NCI-H2227 (cell line): ENCODE data around the gene GLYATL1.

Source experiments
- DNase-seq: peaks from one replicate; lab custom pipeline; 2025; ENCODE audit not compliant: unreplicated experiment; lab: John Stamatoyannopoulos, UW

Gene GLYATL1, protein sequence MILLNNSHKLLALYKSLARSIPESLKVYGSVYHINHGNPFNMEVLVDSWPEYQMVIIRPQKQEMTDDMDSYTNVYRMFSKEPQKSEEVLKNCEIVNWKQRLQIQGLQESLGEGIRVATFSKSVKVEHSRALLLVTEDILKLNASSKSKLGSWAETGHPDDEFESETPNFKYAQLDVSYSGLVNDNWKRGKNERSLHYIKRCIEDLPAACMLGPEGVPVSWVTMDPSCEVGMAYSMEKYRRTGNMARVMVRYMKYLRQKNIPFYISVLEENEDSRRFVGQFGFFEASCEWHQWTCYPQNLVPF

DNA sequence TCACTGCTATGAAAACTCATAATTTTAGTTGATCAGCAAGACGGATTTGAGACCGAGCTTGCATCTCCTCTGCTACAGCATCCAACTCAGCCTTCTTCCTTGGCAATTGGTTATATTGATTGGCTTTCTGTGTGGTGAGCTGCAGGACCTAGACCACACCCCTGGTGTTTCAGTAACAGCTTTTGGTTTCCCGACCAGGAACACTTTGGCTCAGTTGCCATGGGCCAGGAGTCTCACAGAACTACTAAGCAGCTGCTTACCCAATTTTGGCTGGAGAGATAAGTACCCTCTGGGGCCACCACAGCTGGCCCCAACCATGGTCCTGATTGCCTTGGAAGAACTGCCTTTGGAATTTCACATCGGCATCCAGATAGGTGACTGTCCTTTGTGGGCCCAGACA, at the start of gene GLYATL1:
Gene GLYATL1, plus strand, starts transcription at position 212 of the 400 bp plus-strand sequence. CDS start 7,600 bp downstream, outside the sequence.
- no peak for DNase-seq

DNA sequence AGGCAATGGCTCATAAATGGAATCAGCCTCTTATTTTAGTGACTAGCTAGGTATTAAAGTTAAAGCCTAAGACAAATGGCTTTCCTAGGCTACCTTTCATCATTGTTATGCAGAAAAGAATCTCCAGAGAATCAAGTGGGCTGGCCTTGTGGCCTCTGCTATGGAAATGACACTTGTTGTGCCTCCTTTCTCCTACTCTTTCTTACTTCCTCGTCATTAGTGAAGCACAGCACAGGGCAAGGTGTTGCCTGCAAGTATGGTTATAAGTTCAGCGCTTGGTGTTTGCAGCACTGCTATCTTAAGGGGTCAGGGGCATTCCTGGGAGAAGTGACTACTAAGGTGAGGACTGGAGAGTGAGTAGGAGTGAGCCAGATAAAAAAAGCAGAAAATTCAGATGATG, 45.4 kb upstream of the GLYATL1 start:
- DNase-seq = no peak

DNA sequence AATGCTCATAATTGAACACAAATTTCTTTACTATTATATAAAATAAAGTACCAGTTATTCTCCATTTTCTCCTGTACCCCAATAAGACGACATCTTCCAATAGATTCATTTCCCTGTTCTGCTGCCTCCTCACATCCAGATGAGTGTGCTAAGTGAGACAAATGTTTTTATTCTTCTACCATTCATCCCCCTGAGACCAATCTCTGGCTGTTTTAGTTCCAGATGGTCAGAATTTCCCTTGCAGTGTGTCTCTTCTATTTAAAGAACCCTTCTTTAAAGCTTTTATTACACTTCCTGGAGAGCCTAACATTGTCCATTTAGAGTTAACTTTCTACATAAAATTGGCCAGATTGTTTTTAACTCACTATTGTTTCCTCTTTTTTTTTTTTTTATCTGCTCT, 41.2 kb upstream of the GLYATL1 start:
- DNase-seq = no peak

DNA sequence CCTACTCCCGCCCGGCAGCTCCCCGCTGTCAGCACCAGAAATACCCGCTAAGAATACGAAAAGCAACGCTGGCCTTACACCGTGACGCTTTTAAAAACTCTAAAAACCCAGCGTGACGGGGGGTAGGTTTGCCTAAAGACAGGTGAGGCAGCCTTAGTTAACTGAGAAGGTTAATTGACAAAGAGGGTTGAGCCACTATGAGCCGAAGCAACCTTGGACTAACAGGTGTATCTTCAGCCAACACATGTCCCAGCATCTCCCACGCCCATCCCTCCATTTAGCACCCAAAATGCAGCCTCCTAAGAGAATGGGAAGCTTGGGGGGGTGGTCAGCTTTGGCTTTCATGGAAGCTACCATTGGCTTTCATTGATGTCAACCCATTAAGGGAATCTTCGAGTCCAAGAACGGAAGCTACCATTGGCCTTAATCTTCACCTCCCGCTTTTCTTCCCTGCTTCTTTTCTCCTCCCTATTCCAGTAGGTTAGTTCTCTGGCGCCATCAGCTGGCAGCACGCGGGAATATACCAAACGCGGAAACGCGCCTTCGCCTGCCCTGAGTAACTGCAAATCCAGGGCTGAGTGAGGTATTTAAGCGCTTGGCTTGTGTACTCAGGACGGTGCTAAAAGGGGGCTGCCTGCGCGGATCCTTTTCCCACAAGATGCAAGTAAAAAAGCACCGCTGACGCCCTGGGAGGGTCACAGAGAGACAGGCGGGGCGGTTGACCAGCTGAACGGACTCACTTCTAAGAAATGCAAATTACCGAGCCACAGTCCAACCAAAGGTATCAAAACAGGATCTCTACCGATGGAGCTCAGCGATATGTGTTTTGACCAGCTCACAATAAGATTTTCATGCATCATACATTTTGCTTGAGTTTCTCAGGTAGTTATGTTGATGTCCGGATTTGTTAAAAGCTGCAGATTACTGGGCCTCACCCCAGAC, 38.5 kb upstream of the GLYATL1 start:
- peak; percentile 97 for DNase-seq

DNA sequence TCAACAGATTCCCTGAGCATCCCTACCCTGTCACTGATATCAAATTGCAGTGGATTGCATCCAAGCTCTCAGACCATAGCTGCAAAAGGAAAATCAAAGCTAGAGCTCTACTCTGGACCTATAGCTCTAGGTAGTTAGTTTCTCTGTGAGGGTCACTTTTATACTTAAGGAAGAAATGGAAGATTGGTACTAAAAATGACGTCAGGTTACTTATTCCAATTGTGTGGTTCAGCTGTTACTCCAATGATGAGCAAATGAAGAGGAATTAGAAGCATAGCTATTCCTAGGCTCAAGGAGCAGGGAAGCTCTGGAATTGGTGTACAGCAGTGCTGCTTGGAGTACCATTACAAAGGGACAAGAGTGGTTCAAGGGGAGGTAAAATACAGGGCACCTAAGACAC, 36.4 kb upstream of the GLYATL1 start:
- DNase-seq = no peak

DNA sequence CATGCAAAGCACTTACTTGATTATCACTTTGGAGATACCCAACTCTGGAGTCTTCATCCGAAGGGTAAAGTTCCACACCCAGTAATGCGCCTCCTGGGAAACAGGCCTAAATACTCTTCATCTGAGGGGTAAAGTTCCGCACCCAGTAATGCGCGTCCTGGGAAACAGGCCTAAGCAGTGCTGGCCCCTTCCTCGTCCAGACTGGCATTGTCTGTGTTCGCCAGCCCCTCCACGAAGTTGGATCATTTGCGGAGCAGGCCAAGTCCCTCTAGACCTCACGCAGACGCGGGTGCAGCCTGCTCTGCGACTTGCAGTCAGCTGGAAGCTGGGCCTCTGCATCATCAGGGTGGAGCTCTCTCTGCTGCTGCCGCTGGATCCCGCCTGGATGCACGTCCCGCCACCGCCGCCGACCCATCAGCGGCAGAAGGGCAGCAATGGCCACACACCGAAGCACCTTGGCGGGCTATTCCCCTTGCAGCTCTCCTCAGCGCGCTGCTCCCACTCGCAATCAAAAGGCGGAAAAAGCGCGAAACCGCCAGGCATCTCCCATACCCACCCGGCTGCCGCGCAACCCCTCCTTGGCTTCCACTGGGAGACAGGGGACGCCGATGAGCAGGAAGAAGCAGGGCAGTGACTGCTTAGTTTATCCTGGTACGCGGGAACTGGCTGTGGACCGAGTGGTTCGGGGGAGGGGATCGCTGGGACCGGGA, 34.1 kb upstream of the GLYATL1 start:
- peak; percentile 82 for DNase-seq

DNA sequence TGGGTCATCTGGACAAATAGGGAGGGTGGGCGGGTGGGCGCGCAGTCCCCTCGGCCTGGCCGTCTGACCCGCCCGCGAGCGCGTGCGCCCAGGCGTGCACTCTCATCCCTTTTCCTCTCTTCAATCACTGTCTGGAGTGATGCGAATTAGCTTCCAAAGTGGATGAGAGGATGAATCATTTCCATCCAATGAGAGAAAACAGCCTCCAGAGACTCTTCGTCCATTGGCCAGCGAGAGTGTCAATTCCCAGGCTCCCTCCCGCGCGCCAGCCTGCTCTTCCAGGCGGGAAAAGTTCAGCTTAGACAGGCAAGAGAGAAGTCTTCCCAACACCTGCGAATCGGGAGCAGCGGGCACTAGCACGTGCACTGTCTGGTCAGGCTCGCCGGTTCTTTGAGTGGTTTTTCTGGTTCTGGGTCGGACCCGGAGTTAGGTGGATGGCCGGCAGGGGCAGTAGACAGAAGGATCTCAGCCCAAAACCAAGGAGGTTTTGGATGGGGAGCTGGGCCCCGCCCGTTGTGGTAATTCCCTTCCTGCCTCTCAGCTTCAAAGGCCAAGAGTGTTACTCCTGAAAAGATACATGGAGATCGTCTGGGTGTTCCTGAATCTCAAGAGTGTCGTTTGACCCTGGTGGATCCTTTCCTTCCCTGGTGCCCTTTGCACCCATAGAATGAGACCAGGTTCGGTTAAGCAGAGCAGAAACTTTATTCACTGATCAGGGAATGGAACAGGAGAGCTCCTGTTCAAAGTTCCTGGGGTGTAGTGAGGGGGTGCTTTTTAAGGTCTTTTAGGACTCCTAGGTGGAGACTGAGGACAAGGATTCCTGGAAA, 33.4 kb upstream of the GLYATL1 start:
- peak; percentile 95 for DNase-seq

DNA sequence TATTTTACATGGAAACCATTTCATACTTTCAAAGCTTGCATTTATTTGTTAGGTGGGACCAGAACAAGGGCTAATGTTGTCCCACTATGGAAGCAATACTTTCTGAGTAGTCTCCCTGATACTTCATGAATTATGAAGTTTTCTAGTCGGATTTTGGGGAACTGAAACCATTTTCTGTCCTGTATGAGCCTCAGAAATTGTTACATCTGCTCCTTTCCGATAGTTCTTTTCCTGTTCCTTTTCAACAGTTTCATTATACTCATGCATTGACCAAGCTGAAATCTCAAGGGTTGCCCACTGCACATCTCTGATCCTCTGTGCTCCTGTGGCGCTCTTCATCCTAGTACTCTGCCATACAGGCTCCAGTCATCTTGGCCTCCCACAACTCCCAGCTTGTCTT, 31.5 kb upstream of the GLYATL1 start:
- DNase-seq = no peak

DNA sequence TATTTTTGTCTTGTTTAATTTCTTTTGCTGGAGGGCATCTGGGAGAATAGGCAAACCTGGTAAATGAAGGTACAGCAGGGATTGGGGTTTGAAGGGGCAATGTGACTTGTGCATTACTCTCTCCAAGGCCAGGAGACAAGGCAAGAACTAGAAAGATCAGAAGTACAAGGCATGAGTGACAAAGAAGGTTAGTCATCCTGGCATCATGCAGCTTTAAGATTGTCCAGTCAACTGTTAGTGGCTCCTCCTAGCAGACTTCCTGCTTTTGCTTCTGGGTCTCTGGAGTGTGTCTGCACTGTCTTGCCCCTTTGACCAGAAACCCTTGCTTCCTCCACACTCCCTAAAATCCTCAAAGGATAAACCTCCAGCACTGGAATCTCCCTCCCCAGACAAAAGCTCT, 27.2 kb upstream of the GLYATL1 start:
- no peak for DNase-seq

DNA sequence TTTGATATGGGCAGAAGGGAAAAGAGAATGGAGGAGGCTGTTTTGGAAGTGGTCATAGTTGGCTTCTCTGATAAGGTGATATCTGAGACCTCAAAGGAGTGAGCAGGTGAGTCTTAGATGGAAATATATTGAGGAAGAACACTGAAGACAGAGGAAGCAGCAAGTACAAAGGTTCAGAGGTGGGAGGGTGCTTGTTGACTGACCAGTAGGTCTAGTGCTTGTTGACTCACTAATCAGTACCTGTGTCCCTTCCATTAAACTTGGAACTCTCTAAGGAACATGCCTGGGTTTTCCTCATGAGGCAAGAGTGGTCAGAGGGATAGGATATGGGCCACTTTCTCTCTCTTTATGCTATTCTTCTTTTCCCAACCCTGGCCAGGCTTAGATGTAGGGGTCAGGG, 25.6 kb upstream of the GLYATL1 start:
- no peak for DNase-seq

DNA sequence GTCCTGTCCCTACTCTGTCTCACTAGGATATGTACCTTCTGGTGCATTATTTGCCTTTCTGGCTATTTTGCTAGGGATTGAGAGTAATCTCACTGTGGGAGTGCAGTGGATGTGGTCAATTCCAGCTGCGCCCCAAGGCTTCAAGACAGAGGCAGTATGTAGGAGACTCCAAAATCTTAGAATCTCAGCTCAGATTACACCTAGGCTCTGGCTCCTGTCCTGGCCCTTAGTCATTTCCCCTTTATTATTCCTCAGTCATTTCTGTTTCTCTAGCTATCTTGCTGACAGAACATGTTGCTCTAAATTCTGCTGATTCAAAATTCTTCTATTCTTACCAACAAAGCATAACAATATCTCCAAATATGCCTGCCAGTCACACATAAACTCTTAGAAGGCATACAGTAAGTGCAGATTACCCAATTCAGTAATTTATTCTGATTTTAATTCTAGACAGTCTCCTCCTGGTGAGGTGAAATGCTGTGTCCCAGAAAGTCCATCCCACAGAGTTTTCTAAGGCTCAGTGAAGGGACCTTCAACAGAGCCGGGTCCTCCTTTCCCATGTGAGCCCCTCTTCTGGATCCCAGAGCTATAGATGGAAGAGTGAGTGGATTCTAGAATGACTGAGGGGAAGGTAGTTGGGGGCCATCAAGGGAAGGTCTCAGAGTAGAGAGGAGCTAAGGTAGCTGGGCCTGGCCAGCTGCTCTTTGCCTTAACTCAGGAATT, 24.3 kb upstream of the GLYATL1 start:
- no peak for DNase-seq

DNA sequence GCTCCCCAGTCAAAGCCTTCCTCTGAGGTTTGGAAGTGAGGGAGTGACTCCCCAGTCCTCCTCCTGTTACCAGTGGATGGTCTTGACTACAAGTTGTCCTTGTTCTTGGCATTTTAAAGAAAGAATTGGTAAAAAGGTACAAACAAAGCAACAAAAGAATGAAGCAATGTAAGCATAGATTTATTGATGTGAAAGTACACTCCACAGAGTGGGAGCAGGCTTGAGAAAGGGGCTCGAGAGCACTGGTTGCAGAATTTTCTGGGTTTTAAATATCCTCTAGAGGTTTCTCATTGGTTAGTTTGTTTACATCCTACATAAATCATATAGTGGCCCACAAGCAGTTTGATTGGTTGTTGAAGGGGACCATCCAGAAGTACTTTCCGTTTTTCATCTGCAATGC, 22.7 kb upstream of the GLYATL1 start:
- no peak for DNase-seq

DNA sequence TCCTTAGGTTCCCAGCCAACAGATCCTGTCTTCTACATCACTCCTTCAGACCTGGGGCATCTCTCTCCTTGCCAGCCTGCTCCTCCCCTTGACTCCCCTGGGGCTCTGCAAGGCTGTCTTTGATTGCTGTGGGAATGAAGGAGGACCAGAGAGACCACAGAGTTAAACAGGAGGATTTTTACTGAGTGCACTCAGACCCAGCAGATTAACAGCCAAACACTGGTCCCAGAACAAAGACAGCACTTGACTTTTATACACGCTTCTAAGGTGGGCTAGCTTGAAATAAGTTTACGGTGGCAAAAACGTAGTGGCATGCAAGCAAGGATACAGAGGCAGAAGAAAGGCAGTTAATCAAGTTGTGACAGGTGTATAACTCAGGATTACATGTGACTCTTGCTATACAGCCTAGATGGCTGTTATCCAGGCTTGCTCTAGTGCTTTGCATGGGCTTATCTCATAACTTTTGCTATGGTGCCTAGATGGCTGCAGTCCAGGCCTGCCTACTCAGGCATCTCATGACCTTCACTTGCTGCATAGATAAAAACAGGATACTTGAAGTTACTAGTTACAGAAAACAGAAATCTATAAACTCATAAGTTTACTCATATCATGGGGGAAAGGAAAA, 22.0 kb upstream of the GLYATL1 start:
- no peak for DNase-seq

DNA sequence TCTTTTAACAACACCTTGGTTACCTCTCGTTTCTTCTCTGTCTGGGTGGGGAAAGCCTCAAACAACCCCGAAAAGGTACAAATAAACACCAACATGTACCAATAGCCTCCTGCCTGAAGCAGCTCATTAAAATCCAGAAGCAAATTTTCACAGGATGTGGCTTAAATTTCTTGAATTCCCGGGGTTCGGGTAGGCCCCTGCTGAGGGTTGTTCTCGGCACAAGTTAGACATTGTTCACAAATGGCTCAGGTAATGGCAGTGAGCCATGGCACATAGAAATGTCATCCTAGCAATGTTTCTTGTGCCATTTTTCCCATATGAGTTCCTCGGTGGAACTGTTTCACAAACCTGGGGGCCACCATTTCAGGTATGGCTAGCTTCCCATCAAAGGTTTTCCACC, 19.7 kb upstream of the GLYATL1 start:
- no peak for DNase-seq

DNA sequence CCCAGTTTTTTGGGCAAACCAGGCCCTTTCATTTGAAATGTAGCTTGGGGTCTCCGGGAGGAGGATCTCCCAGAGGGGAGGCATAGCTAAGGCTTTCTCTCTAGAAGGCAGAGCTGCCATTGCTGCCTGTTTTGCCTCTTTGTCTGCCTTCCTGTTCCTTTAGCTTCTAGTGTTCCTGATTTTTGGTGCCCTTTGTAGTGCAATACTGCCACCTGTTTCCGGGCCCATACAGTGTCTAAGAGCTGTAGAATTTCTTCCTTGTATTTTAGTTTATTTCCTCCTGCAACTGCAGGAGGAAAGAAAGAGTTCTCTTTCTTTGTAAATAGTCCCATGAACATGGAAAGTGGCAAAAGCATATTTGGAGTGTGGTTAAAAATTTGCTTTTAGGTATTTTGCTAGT, 19.3 kb upstream of the GLYATL1 start:
- no peak for DNase-seq

DNA sequence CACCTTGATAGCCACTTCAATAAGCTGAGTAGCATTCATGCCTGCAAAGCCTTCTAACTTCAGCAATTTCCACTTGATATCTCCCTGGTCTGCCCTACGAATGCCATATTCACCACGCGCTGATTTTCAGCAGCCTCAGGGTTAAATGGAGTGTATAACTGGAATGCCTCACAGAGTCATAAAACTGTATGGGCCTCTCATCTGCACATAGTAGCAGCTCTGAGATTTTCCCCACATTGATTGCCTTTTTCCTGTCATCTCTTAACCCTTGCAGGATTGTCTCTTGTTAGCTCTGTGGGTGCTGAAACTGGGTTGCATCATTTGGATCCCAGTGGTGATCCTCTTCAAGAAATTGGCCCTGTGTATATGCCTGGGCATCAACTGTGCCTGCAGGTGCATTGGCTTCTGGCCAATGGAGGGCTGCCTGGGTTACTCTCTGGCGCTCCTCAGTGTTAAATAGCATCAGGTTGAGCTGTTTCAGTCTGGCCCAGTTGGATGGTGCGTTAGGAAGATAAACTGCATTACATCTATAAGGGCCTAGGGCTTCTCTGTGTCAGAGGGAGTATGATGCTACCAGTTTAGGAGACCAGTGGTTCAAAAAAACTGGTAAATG, 17.4 kb upstream of the GLYATL1 start:
- no peak for DNase-seq

DNA sequence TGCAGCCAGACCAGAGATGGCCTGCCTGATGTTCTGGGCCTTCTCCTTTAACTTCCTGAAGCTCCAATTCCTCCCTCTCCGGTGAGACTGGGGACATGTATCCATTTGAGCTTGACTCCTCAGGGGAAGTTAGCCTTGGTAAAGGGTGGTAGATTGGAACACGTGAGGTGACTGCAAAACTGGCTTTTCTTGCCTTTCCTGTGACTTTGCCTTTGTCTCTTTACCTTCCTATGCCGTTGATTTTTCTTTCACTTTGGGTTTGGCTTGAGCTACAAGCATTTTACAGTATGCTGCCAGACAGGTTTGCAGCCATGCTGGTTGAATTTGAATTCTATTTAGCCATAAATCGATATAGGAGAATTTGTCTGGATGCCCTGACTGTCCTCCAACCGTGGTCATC, 16.8 kb upstream of the GLYATL1 start:
- no peak for DNase-seq

DNA sequence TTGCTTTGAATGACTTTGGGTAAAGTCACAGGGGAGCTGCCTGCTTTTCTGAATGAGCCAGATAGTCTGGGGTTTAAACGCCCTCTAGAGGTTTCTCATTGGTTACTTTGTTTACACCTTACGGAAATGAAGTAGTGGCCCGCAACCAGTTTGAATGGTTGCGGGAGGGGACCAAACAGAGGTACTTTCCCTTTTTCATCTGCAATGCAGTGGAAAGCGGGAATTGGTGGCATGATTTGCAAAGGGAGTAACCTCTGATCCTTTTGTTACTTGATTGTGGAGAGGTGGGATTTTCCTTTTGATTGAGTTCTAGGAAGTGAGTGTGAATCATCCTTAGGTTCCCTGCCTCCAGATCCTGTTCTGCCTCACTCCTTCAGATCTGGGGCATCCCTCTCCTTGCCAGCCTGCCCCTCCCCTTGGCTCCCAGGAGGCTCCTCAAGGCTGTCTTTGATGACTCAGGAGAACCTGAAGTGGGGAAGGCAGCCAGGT, 15.9 kb upstream of the GLYATL1 start:
- peak; percentile 32 for DNase-seq

DNA sequence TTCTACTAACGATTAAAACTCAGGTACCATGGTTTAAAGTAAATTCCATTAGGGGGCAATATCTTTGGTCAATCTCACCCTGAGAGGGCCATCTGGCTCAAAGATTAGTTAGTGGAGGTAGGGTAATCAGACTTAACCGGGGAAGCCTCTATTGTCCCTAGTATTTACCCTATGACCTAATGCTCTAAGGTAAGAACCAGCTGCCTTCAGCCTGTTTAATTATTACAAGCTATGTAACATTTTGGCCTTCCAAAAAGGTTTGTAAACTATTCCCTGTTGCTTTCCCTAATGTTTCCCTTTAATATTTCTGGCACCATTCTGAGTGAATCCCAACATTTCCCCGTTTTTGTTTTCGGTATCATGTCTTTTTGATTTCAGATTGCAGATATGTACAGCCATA, 15.1 kb upstream of the GLYATL1 start:
- no peak for DNase-seq
